Measurements from ENCODE around the gene PHLPP1.

GRCh38 chr18:63003899-63004298, 288.6 kb downstream of the PHLPP1 start:
- TF ChIP-seq, protein P1, sequence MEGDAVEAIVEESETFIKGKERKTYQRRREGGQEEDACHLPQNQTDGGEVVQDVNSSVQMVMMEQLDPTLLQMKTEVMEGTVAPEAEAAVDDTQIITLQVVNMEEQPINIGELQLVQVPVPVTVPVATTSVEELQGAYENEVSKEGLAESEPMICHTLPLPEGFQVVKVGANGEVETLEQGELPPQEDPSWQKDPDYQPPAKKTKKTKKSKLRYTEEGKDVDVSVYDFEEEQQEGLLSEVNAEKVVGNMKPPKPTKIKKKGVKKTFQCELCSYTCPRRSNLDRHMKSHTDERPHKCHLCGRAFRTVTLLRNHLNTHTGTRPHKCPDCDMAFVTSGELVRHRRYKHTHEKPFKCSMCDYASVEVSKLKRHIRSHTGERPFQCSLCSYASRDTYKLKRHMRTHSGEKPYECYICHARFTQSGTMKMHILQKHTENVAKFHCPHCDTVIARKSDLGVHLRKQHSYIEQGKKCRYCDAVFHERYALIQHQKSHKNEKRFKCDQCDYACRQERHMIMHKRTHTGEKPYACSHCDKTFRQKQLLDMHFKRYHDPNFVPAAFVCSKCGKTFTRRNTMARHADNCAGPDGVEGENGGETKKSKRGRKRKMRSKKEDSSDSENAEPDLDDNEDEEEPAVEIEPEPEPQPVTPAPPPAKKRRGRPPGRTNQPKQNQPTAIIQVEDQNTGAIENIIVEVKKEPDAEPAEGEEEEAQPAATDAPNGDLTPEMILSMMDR (conservative IDR thresholded peaks at IDR 0.05; ENCODE audit: low read depth, low read length), result no peak
- TF ChIP-seq RFX5 (IDR thresholded peaks at IDR 0.05; ENCODE audit: low read depth, low read length) (no peak), SMC3 (IDR thresholded peaks at IDR 0.05; ENCODE audit: low read depth, low read length) (no peak), POLR2A (IDR thresholded peaks at IDR 0.05; ENCODE audit: low read depth, low read length) (no peak), FOS (IDR thresholded peaks at IDR 0.05; ENCODE audit: low read depth, low read length) (no peak), BHLHE40 (IDR thresholded peaks at IDR 0.05; ENCODE audit: low read depth, low read length) (no peak), MAFK (IDR thresholded peaks at IDR 0.05; ENCODE audit: low read depth, low read length) (no peak), CEBPB (IDR thresholded peaks at IDR 0.05; ENCODE audit: low read depth, low read length) (no peak), CHD1 (IDR thresholded peaks at IDR 0.05; ENCODE audit: low read depth, low read length) (no peak), RAD21 (IDR thresholded peaks at IDR 0.05; ENCODE audit: low read length) (no peak), MAZ (IDR thresholded peaks at IDR 0.05; ENCODE audit: borderline replicate concordance, low read depth, low read length) (no peak), MXI1 (IDR thresholded peaks at IDR 0.05; ENCODE audit: borderline replicate concordance, low read depth, low read length) (no peak)
- TF ChIP-seq, protein P2, sequence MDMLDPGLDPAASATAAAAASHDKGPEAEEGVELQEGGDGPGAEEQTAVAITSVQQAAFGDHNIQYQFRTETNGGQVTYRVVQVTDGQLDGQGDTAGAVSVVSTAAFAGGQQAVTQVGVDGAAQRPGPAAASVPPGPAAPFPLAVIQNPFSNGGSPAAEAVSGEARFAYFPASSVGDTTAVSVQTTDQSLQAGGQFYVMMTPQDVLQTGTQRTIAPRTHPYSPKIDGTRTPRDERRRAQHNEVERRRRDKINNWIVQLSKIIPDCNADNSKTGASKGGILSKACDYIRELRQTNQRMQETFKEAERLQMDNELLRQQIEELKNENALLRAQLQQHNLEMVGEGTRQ (IDR thresholded peaks at IDR 0.05; ENCODE audit: low read depth, low read length), result no peak

Measured in IMR-90 (cell line).